DOHH2 (cell line): Measurements from ENCODE around the gene F10.

Source experiments
- CTCF ChIP-seq: fragments of 200-600 bp; sonication (generic); IDR thresholded peaks from one replicate; pipeline ENCODE4 v1.5.1; 2014; ENCODE audit warnings: antibody characterized with exemption, mild to moderate bottlenecking, low read depth, low read length; ENCODE audit not compliant: poor library complexity, severe bottlenecking
- EZH2phosphoT487 ChIP-seq: fragments of 200-600 bp; sonication (generic); IDR thresholded peaks from 2 replicates; pipeline ENCODE4 v1.6.1; 2017; ENCODE audit warnings: borderline replicate concordance, mild to moderate bottlenecking, antibody characterized with exemption, low read length, moderate library complexity, mixed read lengths

DNA sequence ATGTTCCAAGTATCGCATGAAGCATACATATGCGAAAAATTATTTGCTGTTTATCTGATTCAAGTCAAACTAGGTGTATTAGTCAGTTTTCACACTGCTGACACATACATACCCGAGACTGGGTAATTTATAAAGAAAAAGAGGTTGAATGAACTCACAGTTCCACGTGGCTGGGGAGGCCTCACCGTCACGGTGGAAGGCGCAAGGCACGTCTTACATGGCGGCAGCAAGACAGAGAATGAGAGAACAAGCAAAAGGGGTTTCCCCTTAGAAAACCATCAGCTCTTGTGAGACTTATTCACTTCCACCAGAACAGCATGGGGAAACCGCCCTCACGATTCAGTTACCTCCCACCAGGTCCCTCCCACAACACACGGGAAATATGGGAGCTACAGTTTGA lies 22.9 kb downstream of the F10 start:
- TF ChIP-seq CTCF, result no peak
- no peak for TF ChIP-seq EZH2phosphoT487
